ENCODE data around the gene HOXC4. TPM values are rescaled to one million over a fixed set of nuclear protein-coding genes. Genes with fewer than 3 reads are reported as not detected.

Gene HOXC4
- polyA plus RNA-seq, 3 donors, result not detected

- Histone ChIP-seq H3K4me2 (replicated peaks; ENCODE audit: extremely low read depth, low read length, poor library complexity, severe bottlenecking) (no peak overlapping the region), H2AFZ (ENCODE audit: insufficient read depth, low read depth, low read length, poor library complexity, severe bottlenecking) (no peak overlapping the region), H3K4me3 (replicated peaks in 1 of 3; ENCODE audit: low read depth in 2 of 3, low read length in 3 of 3) (no peak overlapping the region), H3K79me2 (ENCODE audit: insufficient read depth, low read length) (no peaks in the 10 kb centered on the region), H3K27me3 (ENCODE audit: control insufficient read depth in 2 of 2, insufficient read depth in 2 of 2, low read length in 2 of 2) (peaks cover 99 to 100% of the 10 kb centered on the region in 2 donors), H3K36me3 (replicated peaks in 1 of 2; ENCODE audit: control insufficient read depth in 1 of 2, insufficient read depth in 2 of 2, low read length in 2 of 2) (no peaks in the 10 kb centered on the region), H3K27ac (ENCODE audit: low read depth in 1 of 2, low read length in 2 of 2) (no peak overlapping the region), H4K20me1 (ENCODE audit: insufficient read depth, low read length) (no peaks in the 10 kb centered on the region), H3K4me1 (ENCODE audit: control insufficient read depth in 1 of 2, insufficient read depth in 2 of 2, low read length in 2 of 2) (peaks cover 4 to 8% of the 10 kb centered on the region in 2 donors), H3K9me3 (replicated peaks in 1 of 2; ENCODE audit: control insufficient read depth in 1 of 2, insufficient read depth in 1 of 2, low read length in 2 of 2) (peaks cover 5 to 46% of the 10 kb centered on the region in 2 donors), H3K9ac (ENCODE audit: insufficient read depth, low read length, poor library complexity, severe bottlenecking) (no peak overlapping the region)
- Mint-ChIP-seq H3K27me3 (ENCODE audit: low read depth in 3 of 3) (peaks cover 99 to 100% (median 99%) of the 10 kb centered on the region in 3 donors), H3K4me1 (peaks cover 21% of the 10 kb centered on the region), H3K36me3 (peaks cover 0 to 7% of the 10 kb centered on the region in 2 donors), H3K27ac (no peak overlapping the region), H3K4me3 (peak overlapping the region in 1 of 2 donors; percentile 76), H3K9me3 (peaks cover 0 to 44% (median 13%) of the 10 kb centered on the region in 7 donors)
- 66% methylated on average over 6 of the region's 6 CpGs for WGBS (ENCODE audit: insufficient coverage)
- TF ChIP-seq CTCF (IDR thresholded peaks at IDR 0.05), result no peak
- intact Hi-C loops (cut with micrococcal nuclease), result no loop called here
- no peak for DNase-seq
Observed at GRCh38 chr12:54049108-54049507, 4.5 kb upstream of the HOXC4 start.

- no peaks in the 10 kb centered on the region for H4K20me1 ChIP-seq (ENCODE audit: insufficient read depth, low read length)
- no peak overlapping the region for H3K27ac ChIP-seq (ENCODE audit: low read depth in 1 of 2, low read length in 2 of 2)
- no peak overlapping the region for H3K4me2 ChIP-seq (replicated peaks; ENCODE audit: extremely low read depth, low read length, poor library complexity, severe bottlenecking)
- peaks cover 4 to 8% of the 10 kb centered on the region in 2 donors for H3K4me1 ChIP-seq (ENCODE audit: control insufficient read depth in 1 of 2, insufficient read depth in 2 of 2, low read length in 2 of 2)
- Mint-ChIP-seq H3K36me3 (peaks cover 0 to 7% of the 10 kb centered on the region in 2 donors), H3K4me3 (peak overlapping the region in 1 of 2 donors; percentile 76), H3K27me3 (ENCODE audit: low read depth in 3 of 3) (peaks cover 97 to 100% (median 99%) of the 10 kb centered on the region in 3 donors), H3K27ac (no peak overlapping the region), H3K9me3 (peaks cover 0 to 46% (median 13%) of the 10 kb centered on the region in 7 donors), H3K4me1 (peaks cover 24% of the 10 kb centered on the region)
- no peak overlapping the region for H2AFZ ChIP-seq (ENCODE audit: insufficient read depth, low read depth, low read length, poor library complexity, severe bottlenecking)
- no peaks in the 10 kb centered on the region for H3K36me3 ChIP-seq (replicated peaks in 1 of 2; ENCODE audit: control insufficient read depth in 1 of 2, insufficient read depth in 2 of 2, low read length in 2 of 2)
- WGBS (ENCODE audit: insufficient coverage), result 40% methylated on average over 1 of the region's 2 CpGs
- TF ChIP-seq CTCF (IDR thresholded peaks at IDR 0.05), result no peak
- peaks cover 97 to 99% of the 10 kb centered on the region in 2 donors for H3K27me3 ChIP-seq (ENCODE audit: control insufficient read depth in 2 of 2, insufficient read depth in 2 of 2, low read length in 2 of 2)
- H3K9ac ChIP-seq (ENCODE audit: insufficient read depth, low read length, poor library complexity, severe bottlenecking), result no peak overlapping the region
- intact Hi-C loops (cut with micrococcal nuclease), result no loop called here
- no peak overlapping the region for H3K4me3 ChIP-seq (replicated peaks in 1 of 3; ENCODE audit: low read depth in 2 of 3, low read length in 3 of 3)
- peaks cover 5 to 37% of the 10 kb centered on the region in 2 donors for H3K9me3 ChIP-seq (replicated peaks in 1 of 2; ENCODE audit: control insufficient read depth in 1 of 2, insufficient read depth in 1 of 2, low read length in 2 of 2)
- no peak for DNase-seq
- no peaks in the 10 kb centered on the region for H3K79me2 ChIP-seq (ENCODE audit: insufficient read depth, low read length)
Observed at GRCh38 chr12:54050482-54050810, 3.2 kb upstream of the HOXC4 start.

All from CD14-positive monocyte (primary cell).